A549 (cell line): ENCODE data around the gene CYP2D6. TPM values are rescaled to one million over a fixed set of nuclear protein-coding genes. Genes with fewer than 3 reads are reported as not detected.

Experiments
- ATAC-seq, 2 experiments: fragments of 200-7000 bp in 1 of 2; fragments of >200 bp in 1 of 2; cut with Nextera tagmentation in 1 of 2; cut with Tn5 transposase in 1 of 2; 3 replicates each; pipeline versions ENCODE4 v1.8.0 to v1.9.1; 2018 to 2020; ENCODE audit warnings: mild to moderate bottlenecking in 1 of 2, moderate library complexity in 1 of 2
- CTCF ChIA-PET: fragments of 300-600 bp; sonication (Branson Sonifier 250); formaldehyde crosslinking; extraction: SDS; loops from one replicate; lab custom pipeline; 2021; ENCODE audit warnings: antibody characterized with exemption, inconsistent platforms; lab: Yijun Ruan, JAX
- POLR2A ChIA-PET: fragments of 350-600 bp; formaldehyde crosslinking; extraction: SDS; loops from one replicate; lab custom pipeline; 2021; ENCODE audit warnings: antibody characterized with exemption, inconsistent platforms; lab: Yijun Ruan, JAX
- DNase-seq, 2 experiments: peaks; one replicate each; pipeline versions ENCODE4 v3.0.0 to v3.0.0-alpha.2; 2011 to 2016; ENCODE audit warnings: low read depth in 1 of 2, low spot score in 1 of 2
- FAIRE-seq: peaks from 2 replicates; lab custom pipeline; 2011; peaks lifted over from hg19 to GRCh38; lab: Jason Lieb, UNC
- H3K27ac ChIP-seq, 2 experiments: fragments of >200 bp; sonication (Bioruptor Twin); formaldehyde crosslinking; 3 replicates each; pipeline ENCODE4 v1.5.1; 2016 to 2017
- H3K4me1 ChIP-seq: fragments of >200 bp; sonication (Bioruptor Twin); formaldehyde crosslinking; 3 replicates; pipeline ENCODE4 v1.6.1; 2016
- H3K4me2 ChIP-seq: fragments of >200 bp; sonication (Bioruptor Twin); formaldehyde crosslinking; 3 replicates; pipeline ENCODE4 v1.6.1; 2016
- H3K4me3 ChIP-seq: fragments of >200 bp; sonication (Bioruptor Twin); formaldehyde crosslinking; 3 replicates; pipeline ENCODE4 v1.5.1; 2016
- H3K9me3 ChIP-seq: fragments of >200 bp; sonication (Bioruptor Twin); formaldehyde crosslinking; 3 replicates; pipeline ENCODE4 v1.6.1; 2016
- CBX8 ChIP-seq: fragments of 200-600 bp; sonication (generic); IDR thresholded peaks from 2 replicates; pipeline ENCODE4 v1.6.1; 2016
- CEBPB ChIP-seq, 2 experiments: fragments of >200 bp in 1 of 2; sonication (Bioruptor Twin) in 1 of 2; formaldehyde crosslinking in 1 of 2; IDR thresholded peaks; 2 replicates each; pipeline ENCODE4 v1.6.1; 2012 to 2016
- EP300 ChIP-seq, 2 experiments: fragments of >200 bp; sonication (Bioruptor Twin); formaldehyde crosslinking; IDR thresholded peaks; 2 replicates in 1 of 2; 3 replicates in 1 of 2; pipeline ENCODE4 v1.6.1; 2016 to 2017
- ESRRA ChIP-seq: fragments of 150-350 bp; IDR thresholded peaks from 2 replicates; pipeline ENCODE4 v1.6.1; 2014; ENCODE audit warnings: mild to moderate bottlenecking, low read length, borderline replicate concordance
- FOSB ChIP-seq: fragments of 250-450 bp; sonication (Bioruptor Pico); IDR thresholded peaks from 2 replicates; pipeline ENCODE4 v1.5.0; 2020; ENCODE audit warnings: mild to moderate bottlenecking, moderate library complexity
- HEYL ChIP-seq: fragments of 250-450 bp; sonication (Bioruptor Pico); IDR thresholded peaks from 2 replicates; pipeline ENCODE4 v1.8.0; 2021; ENCODE audit warnings: mild to moderate bottlenecking, moderate library complexity
- HOXA7 ChIP-seq: fragments of 250-450 bp; sonication (Bioruptor Pico); IDR thresholded peaks from 2 replicates; pipeline ENCODE4 v1.5.0; 2020; ENCODE audit warnings: mild to moderate bottlenecking, moderate library complexity
- HOXB13 ChIP-seq: fragments of 250-450 bp; sonication (Bioruptor Pico); IDR thresholded peaks from 2 replicates; pipeline ENCODE4 v1.5.0; 2020; ENCODE audit warnings: low read depth, mild to moderate bottlenecking, moderate library complexity
- JUN ChIP-seq, 2 experiments: fragments of >200 bp; sonication (Bioruptor Twin); formaldehyde crosslinking; IDR thresholded peaks; 2 replicates in 1 of 2; 3 replicates in 1 of 2; pipeline ENCODE4 v1.6.1; 2016 to 2017
- KDM5A ChIP-seq: fragments of 200-600 bp; sonication (generic); IDR thresholded peaks from 2 replicates; pipeline ENCODE4 v1.6.1; 2016; ENCODE audit warnings: antibody characterized with exemption, mild to moderate bottlenecking
- NR3C1 ChIP-seq: fragments of >200 bp; sonication (Bioruptor Twin); formaldehyde crosslinking; IDR thresholded peaks from 3 replicates; pipeline ENCODE4 v1.6.1; 2017
- PBX3 ChIP-seq: IDR thresholded peaks from 2 replicates; pipeline ENCODE4 v1.6.1; 2012
- PHF8 ChIP-seq: fragments of 200-600 bp; sonication (generic); IDR thresholded peaks from 2 replicates; pipeline ENCODE4 v1.6.1; 2016; ENCODE audit warnings: low read depth, mild to moderate bottlenecking, antibody characterized with exemption, moderate library complexity, borderline replicate concordance
- RCOR1 ChIP-seq: fragments of 150-350 bp; IDR thresholded peaks from 2 replicates; pipeline ENCODE4 v1.6.1; 2014; ENCODE audit warnings: antibody characterized with exemption, low read length, low read depth
- REST ChIP-seq: fragments of 200-600 bp; sonication (generic); IDR thresholded peaks from 2 replicates; pipeline ENCODE4 v1.6.1; 2016; ENCODE audit warnings: antibody characterized with exemption, mild to moderate bottlenecking, moderate library complexity
- RFX5 ChIP-seq: fragments of 450-650 bp; IDR thresholded peaks from 2 replicates; pipeline ENCODE4 v1.7.1; 2014; ENCODE audit warnings: antibody characterized with exemption, mild to moderate bottlenecking, moderate library complexity
- RNF2 ChIP-seq: fragments of 200-600 bp; sonication (generic); IDR thresholded peaks from 2 replicates; pipeline ENCODE4 v1.6.1; 2016; ENCODE audit warnings: low read depth, mild to moderate bottlenecking, antibody characterized with exemption, moderate library complexity, borderline replicate concordance
- TFCP2L1 ChIP-seq: fragments of 250-450 bp; sonication (Bioruptor Pico); IDR thresholded peaks from 2 replicates; pipeline ENCODE4 v1.5.0; 2021; ENCODE audit warnings: mild to moderate bottlenecking
- ZSCAN20 ChIP-seq: fragments of 250-450 bp; sonication (Bioruptor Pico); IDR thresholded peaks from 2 replicates; pipeline ENCODE4 v1.8.0; 2022; ENCODE audit warnings: mild to moderate bottlenecking, moderate library complexity
- WGBS: methylation state at CpG from one replicate; pipeline ENCODE4 v1.1.6; 2017; ENCODE audit errors: missing lambda C conversion rate; 5-methylcytosine and 5-hydroxymethylcytosine counted together
- polyA plus RNA-seq, 4 experiments: library from polyadenylated mRNA; depleted of rRNA in 3 of 4; stranded (reverse); fragments of >200 nt; fragmentation: RNase III in 1 of 4; extraction: RNeasy Plus Mini Kit Qiagen cat#74134 plus additional on column Dnase treatment in 1 of 4; gene quantifications; 2 replicates in 3 of 4; 3 replicates in 1 of 4; pipeline ENCODE4 v1.2.3, GENCODE V29; 2011 to 2017

Gene CYP2D6
- polyA plus RNA-seq, 2 of the 4 experiments (the other 2 are of a cell fraction): 0.59 to 0.63 TPM

GRCh38 chr22:42168476-42168875, 37.9 kb upstream of the CYP2D6 start:
- ChIA-PET CTCF (interaction anchor here (0.5 to 1.6 kb wide), 11 partner anchors 9 to 276 kb away, joined by 3 to 13 read pairs (median 3); no protein-coding TSS in a partner anchor), POLR2A (no interaction called here)
- 87% methylated on average over 12 of the region's 15 CpGs for WGBS
- Histone ChIP-seq H3K9me3 (no peaks in the 10 kb centered on the region), H3K4me1 (peaks cover 16% of the 10 kb centered on the region), H3K4me2 (no peak overlapping the region), H3K27ac (no peak overlapping the region), H3K4me3 (no peak overlapping the region)
- DNase-seq (no peak), ATAC-seq (no peak), FAIRE-seq (no peak)
- TF ChIP-seq CBX8: no peak
- no peak for TF ChIP-seq REST
- no peak for TF ChIP-seq KDM5A

DNA sequence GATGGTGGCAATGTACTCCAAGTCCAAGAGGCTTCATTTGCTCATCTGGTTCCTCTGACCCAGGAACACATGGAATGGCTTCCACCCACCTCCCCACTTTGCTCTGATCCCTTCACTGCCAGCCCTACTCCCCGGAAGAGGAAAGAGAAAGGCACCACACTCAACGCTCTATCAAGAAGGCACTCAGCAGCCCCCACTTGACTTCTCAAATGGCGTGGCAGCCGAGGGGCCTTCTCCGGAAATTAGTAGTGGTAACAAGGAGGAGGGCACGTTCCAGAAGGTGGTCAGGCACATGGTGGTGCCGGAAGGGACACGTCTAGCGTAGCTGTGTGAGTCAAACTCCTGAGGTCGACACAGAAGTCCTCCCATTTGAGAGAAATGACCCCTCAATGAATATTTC, 36.5 kb upstream of the CYP2D6 start:
- no peak for ATAC-seq
- TF ChIP-seq HOXB13 (CRISPR knock-in tag): no peak
- TF ChIP-seq RNF2: no peak
- no peak for TF ChIP-seq HOXA7 (CRISPR knock-in tag)
- TF ChIP-seq RFX5: no peak
- no peak for TF ChIP-seq PHF8
- no peak for TF ChIP-seq EP300 (IDR thresholded peaks at IDR 0.05)
- TF ChIP-seq ZSCAN20 (CRISPR knock-in tag): no peak
- TF ChIP-seq TFCP2L1 (CRISPR knock-in tag): no peak
- no peak for TF ChIP-seq NR3C1
- no peak for TF ChIP-seq HEYL (CRISPR knock-in tag)
- TF ChIP-seq ESRRA: no peak
- no peak for TF ChIP-seq RCOR1
- no peak for TF ChIP-seq FOSB
- no peak for TF ChIP-seq CEBPB (IDR thresholded peaks at IDR 0.05)
- no peak for TF ChIP-seq JUN (IDR thresholded peaks at IDR 0.05)
- TF ChIP-seq, all 56 proteins: peak for 0
- WGBS: 78% methylated on average over 10 of the region's 10 CpGs
- H3K4me1 ChIP-seq: peaks cover 2% of the 10 kb centered on the region; the same call in 2 of the 3 replicates
- H3K27ac ChIP-seq: no peak overlapping the region
- H3K4me2 ChIP-seq: no peak overlapping the region
- FAIRE-seq: no peak
- H3K4me3 ChIP-seq: no peak overlapping the region
- DNase-seq: no peak
- no peaks in the 10 kb centered on the region for H3K9me3 ChIP-seq
- ChIA-PET CTCF (interaction anchor here (0.6 to 1.6 kb wide), 5 partner anchors 10 to 277 kb away, joined by 3 to 13 read pairs (median 3); no protein-coding TSS in a partner anchor), POLR2A (no interaction called here)

GRCh38 chr22:42164901-42165300, 34.3 kb upstream of the CYP2D6 start:
- POLR2A ChIA-PET: no interaction called here
- Histone ChIP-seq H3K9me3 (no peaks in the 10 kb centered on the region), H3K4me1 (peaks cover 13% of the 10 kb centered on the region), H3K27ac (no peak overlapping the region), H3K4me2 (no peak overlapping the region), H3K4me3 (no peak overlapping the region)
- CTCF ChIA-PET: interaction anchor here (1.1 to 2.6 kb wide), 4 partner anchors 9 to 279 kb away, joined by 4 to 14 read pairs (median 4); no protein-coding TSS in a partner anchor
- no peak for FAIRE-seq
- WGBS: 80% methylated on average over 4 of the region's 5 CpGs
- TF ChIP-seq PBX3: no peak
- DNase-seq: no peak
- ATAC-seq: no peak
